ENCODE results near the gene SMIM23. TPM values are rescaled to one million over a fixed set of nuclear protein-coding genes. Genes with fewer than 3 reads are reported as not detected.

SMIM23 gene
- total and polyA plus RNA-seq, 2 of the 13 experiments (the other 11 are each of a cell fraction or from before 2014, with no cell fraction given), result not detected

DNA sequence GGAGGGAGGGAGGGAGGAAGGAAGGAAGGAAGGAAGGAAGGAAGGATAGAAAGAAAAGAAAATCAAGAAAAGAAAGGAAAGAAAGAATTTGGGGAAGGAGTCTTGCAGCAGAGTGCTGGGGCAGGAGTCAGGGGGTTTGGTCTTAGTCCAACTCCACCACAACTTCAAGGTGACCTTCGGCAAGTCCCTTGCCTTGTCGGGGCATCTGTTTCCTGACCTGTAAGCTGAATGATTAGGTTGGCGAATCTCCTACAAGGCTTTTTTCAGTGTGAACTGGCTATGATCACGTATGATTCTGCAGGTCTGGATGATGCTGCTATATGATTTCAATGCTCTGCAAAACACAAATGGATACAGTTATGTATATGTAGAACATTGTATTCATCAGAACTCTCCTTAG is 20.1 kb downstream of the SMIM23 start:
- H3K36me3 ChIP-seq (replicated peaks in 1 of 2; ENCODE audit: control insufficient read depth in 1 of 2, insufficient read depth in 2 of 2, low read length in 2 of 2), result no peaks in the 10 kb centered on the region
- no peak overlapping the region for H3K4me3 ChIP-seq (replicated peaks in 1 of 3; ENCODE audit: insufficient read depth in 1 of 3, low read depth in 2 of 3, low read length in 3 of 3)
- H3K4me1 ChIP-seq (ENCODE audit: insufficient read depth, low read length), result no peaks in the 10 kb centered on the region
- BruUV-seq (replicated peaks), result no TSS peak
- POLR2A ChIA-PET, result no interaction called here
- no peak for ATAC-seq
- 10% methylated on average over 4 of the region's 4 CpGs for WGBS (ENCODE audit: low lambda C conversion rate)
- H3K9me3 ChIP-seq (ENCODE audit: low read length), result no peaks in the 10 kb centered on the region
- CTCF ChIA-PET (ENCODE audit: low intra/inter-chr PET ratio, low total read pairs), result no interaction called here
- no peak for DNase-seq (ENCODE audit: low spot score)
- in situ Hi-C loops (cut with HindIII; ENCODE audit: extremely low pct_ligation_motif_present, low pct_unique_long_range_greater_than_20kb), result no loop called here
- no peaks in the 10 kb centered on the region for H4K20me1 ChIP-seq (ENCODE audit: insufficient read depth, low read length)
- H3K79me2 ChIP-seq (ENCODE audit: insufficient read depth, low read length), result no peaks in the 10 kb centered on the region
- intact Hi-C loops (cut with micrococcal nuclease; ENCODE audit: unreplicated experiment), result no loop called here
- peaks cover 2 to 43% of the 10 kb centered on the region in 2 experiments; a peak in 4 of 5 replicates for H3K27me3 ChIP-seq (ENCODE audit: control insufficient read depth in 1 of 2, insufficient read depth in 2 of 2, low read length in 2 of 2)
- H3K27ac ChIP-seq (ENCODE audit: extremely low read length, insufficient read depth, low read length), result no peak overlapping the region
- no peak overlapping the region for H2AFZ ChIP-seq (ENCODE audit: low read length)
- FAIRE-seq, result no peak
- TF ChIP-seq ZNF615 (CRISPR knock-in tag; IDR thresholded peaks at IDR 0.05; ENCODE audit: borderline replicate concordance), result no peak
- no peak for TF ChIP-seq POLR2AphosphoS5 (IDR thresholded peaks at IDR 0.05; ENCODE audit: low read depth, low read length)
- TF ChIP-seq, protein P1, sequence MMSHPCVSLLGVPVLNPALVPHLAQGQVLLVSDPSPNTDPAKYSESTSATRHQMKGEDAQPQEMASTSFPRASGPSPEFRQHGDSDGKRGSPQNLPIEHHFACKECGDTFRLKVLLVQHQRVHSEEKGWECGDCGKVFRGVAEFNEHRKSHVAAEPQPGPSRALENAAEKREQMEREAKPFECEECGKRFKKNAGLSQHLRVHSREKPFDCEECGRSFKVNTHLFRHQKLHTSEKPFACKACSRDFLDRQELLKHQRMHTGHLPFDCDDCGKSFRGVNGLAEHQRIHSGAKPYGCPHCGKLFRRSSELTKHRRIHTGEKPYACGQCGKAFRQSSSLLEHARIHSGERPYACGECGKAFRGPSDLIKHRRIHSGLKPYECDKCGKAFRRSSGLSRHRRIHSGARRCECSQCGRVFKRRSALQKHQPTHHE (CRISPR knock-in tag; IDR thresholded peaks at IDR 0.05; ENCODE audit: borderline replicate concordance), result no peak
- TF ChIP-seq, protein P2, sequence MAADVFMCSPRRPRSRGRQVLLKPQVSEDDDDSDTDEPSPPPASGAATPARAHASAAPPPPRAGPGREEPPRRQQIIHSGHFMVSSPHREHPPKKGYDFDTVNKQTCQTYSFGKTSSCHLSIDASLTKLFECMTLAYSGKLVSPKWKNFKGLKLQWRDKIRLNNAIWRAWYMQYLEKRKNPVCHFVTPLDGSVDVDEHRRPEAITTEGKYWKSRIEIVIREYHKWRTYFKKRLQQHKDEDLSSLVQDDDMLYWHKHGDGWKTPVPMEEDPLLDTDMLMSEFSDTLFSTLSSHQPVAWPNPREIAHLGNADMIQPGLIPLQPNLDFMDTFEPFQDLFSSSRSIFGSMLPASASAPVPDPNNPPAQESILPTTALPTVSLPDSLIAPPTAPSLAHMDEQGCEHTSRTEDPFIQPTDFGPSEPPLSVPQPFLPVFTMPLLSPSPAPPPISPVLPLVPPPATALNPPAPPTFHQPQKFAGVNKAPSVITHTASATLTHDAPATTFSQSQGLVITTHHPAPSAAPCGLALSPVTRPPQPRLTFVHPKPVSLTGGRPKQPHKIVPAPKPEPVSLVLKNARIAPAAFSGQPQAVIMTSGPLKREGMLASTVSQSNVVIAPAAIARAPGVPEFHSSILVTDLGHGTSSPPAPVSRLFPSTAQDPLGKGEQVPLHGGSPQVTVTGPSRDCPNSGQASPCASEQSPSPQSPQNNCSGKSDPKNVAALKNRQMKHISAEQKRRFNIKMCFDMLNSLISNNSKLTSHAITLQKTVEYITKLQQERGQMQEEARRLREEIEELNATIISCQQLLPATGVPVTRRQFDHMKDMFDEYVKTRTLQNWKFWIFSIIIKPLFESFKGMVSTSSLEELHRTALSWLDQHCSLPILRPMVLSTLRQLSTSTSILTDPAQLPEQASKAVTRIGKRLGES (CRISPR knock-in tag; IDR thresholded peaks at IDR 0.05; ENCODE audit: borderline replicate concordance), result no peak
- no peak for TF ChIP-seq MATR3 (CRISPR knock-in tag; IDR thresholded peaks at IDR 0.05)
- TF ChIP-seq ZNF598 (CRISPR knock-in tag; IDR thresholded peaks at IDR 0.05; ENCODE audit: borderline replicate concordance), result no peak
- H3K9ac ChIP-seq (ENCODE audit: insufficient read depth, low read depth, low read length), result no peak overlapping the region
- H3K4me2 ChIP-seq (ENCODE audit: low read depth, low read length), result no peak overlapping the region
